22Rv1 (cell line): ENCODE measurements around the gene KMT5C.

Experiments used
- CTCF ChIP-seq: fragments of 450-650 bp; IDR thresholded peaks from 2 replicates; pipeline ENCODE4 v1.5.1; 2017; ENCODE audit warnings: mild to moderate bottlenecking
- ZFX ChIP-seq: fragments of 450-650 bp; IDR thresholded peaks from 2 replicates; pipeline ENCODE4 v1.6.1; 2017; ENCODE audit warnings: antibody characterized with exemption, borderline replicate concordance

GRCh38 chr19:55390461-55390880 lies 50.8 kb downstream of the KMT5C start:
- TF ChIP-seq CTCF = no peak
- TF ChIP-seq ZFX = no peak
